A549 (cell line): ENCODE measurements around the gene MXI1.

Experiments used
- CTCF ChIP-seq: fragments of >200 bp; sonication (Bioruptor Twin); formaldehyde crosslinking; IDR thresholded peaks from 3 replicates; pipeline ENCODE4 v1.5.1; 2016
- EHMT2 ChIP-seq: fragments of 200-600 bp; sonication (generic); IDR thresholded peaks from 2 replicates; pipeline ENCODE4 v1.6.1; 2016; ENCODE audit warnings: antibody characterized with exemption, low read depth, mild to moderate bottlenecking, moderate library complexity
- MAX ChIP-seq: IDR thresholded peaks from 2 replicates; pipeline ENCODE4 v1.6.1; 2012
- POLR2A ChIP-seq: IDR thresholded peaks from 2 replicates; pipeline ENCODE4 v1.6.1; 2012; ENCODE audit warnings: mild to moderate bottlenecking, low read length
- RAD21 ChIP-seq, 2 experiments: fragments of >200 bp in 1 of 2; sonication (Bioruptor Twin) in 1 of 2; formaldehyde crosslinking in 1 of 2; IDR thresholded peaks in 1 of 2; conservative IDR thresholded peaks in 1 of 2; 2 replicates in 1 of 2; 3 replicates in 1 of 2; pipeline ENCODE4 v1.6.1; 2012 to 2018; ENCODE audit warnings: inconsistent platforms in 1 of 2
- RFX5 ChIP-seq: fragments of 450-650 bp; IDR thresholded peaks from 2 replicates; pipeline ENCODE4 v1.7.1; 2014; ENCODE audit warnings: antibody characterized with exemption, mild to moderate bottlenecking, moderate library complexity

DNA sequence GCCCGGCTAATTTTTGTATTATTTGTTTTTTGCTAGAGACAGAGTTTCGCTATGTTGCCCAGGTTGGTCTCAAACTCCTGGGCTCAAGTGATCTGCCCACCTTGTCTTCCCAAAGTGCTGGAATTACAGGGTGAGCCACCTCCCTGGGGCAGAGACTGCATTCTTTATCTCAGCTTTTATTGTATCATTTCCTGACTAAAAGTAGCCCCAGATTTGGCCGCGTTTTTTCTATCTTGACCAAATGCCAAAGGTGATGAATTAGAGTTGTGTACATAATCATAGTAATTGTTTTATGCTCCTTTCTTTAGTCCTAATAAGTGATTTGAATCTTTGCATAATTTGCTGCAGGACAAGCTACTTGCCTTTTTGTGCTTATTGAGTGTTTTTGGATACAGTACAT is 100.4 kb downstream of the MXI1 start:
- TF ChIP-seq RFX5 (no peak), POLR2A (no peak), RAD21 (conservative IDR thresholded peaks at IDR 0.05 in 1 of 2, IDR thresholded peaks at IDR 0.05 in 1 of 2) (no peak), CTCF (no peak), EHMT2 (no peak), MAX (no peak)
